Nephron (organoid): Measurements from ENCODE around the gene BDKRB1.

ENCODE experiments used
- H3K27ac Mint-ChIP-seq, 3 experiments: 2 replicates each; pipeline ENCODE4 v1.8.0; 2020; ENCODE audit warnings: mixed read lengths in 3 of 3, mild to moderate bottlenecking in 2 of 3, moderate library complexity in 1 of 3
- H3K27me3 Mint-ChIP-seq: 2 replicates; pipeline ENCODE4 v1.8.0; 2021; ENCODE audit warnings: low read depth, mild to moderate bottlenecking, moderate library complexity, mixed read lengths
- H3K36me3 Mint-ChIP-seq: 2 replicates; pipeline ENCODE4 v1.8.0; 2020; ENCODE audit warnings: low read depth, mixed read lengths
- H3K4me1 Mint-ChIP-seq: 2 replicates; pipeline ENCODE4 v1.8.0; 2020; ENCODE audit warnings: mixed read lengths
- H3K4me3 Mint-ChIP-seq, 3 experiments: 2 replicates each; pipeline ENCODE4 v1.8.0; 2020; ENCODE audit warnings: mild to moderate bottlenecking in 3 of 3, mixed read lengths in 3 of 3, moderate library complexity in 2 of 3
- H3K9me3 Mint-ChIP-seq: 2 replicates; pipeline ENCODE4 v1.8.0; 2020; ENCODE audit warnings: mixed read lengths
- CTCF ChIP-seq, 3 experiments: fragments of 200-600 bp; sonication (generic); IDR thresholded peaks; one replicate each; pipeline ENCODE4 v1.5.0; 2021; ENCODE audit warnings: antibody characterized with exemption in 3 of 3; ENCODE audit not compliant: unreplicated experiment in 3 of 3

Gene BDKRB1

GRCh38 chr14:96227428-96227827 is 28.6 kb upstream of the BDKRB1 start:
- no peak overlapping the region for H3K27ac Mint-ChIP-seq
- peaks cover 6% of the 10 kb centered on the region for H3K9me3 Mint-ChIP-seq
- no peak overlapping the region for H3K4me3 Mint-ChIP-seq
- H3K27me3 Mint-ChIP-seq: peaks cover 4% of the 10 kb centered on the region
- no peak for TF ChIP-seq CTCF (IDR thresholded peaks at IDR 0.05; ENCODE audit: unreplicated experiment in 3 of 3)
- peaks cover 20% of the 10 kb centered on the region for H3K4me1 Mint-ChIP-seq
- no peaks in the 10 kb centered on the region for H3K36me3 Mint-ChIP-seq

- Mint-ChIP-seq H3K4me3 (no peak overlapping the region), H3K9me3 (peaks cover 6% of the 10 kb centered on the region), H3K27me3 (peaks cover 9% of the 10 kb centered on the region), H3K27ac (no peak overlapping the region), H3K36me3 (no peaks in the 10 kb centered on the region), H3K4me1 (peaks cover 26% of the 10 kb centered on the region)
- no peak for TF ChIP-seq CTCF (IDR thresholded peaks at IDR 0.05; ENCODE audit: unreplicated experiment in 3 of 3)
These were observed 26.7 kb upstream of the BDKRB1 start for GRCh38 chr14:96229315-96229714.

- Mint-ChIP-seq H3K27ac (peak overlapping the region in 2 of 3 experiments; percentile 6 to 11), H3K4me1 (peaks cover 16% of the 10 kb centered on the region), H3K4me3 (no peak overlapping the region), H3K27me3 (peaks cover 13% of the 10 kb centered on the region), H3K36me3 (no peaks in the 10 kb centered on the region), H3K9me3 (peaks cover 6% of the 10 kb centered on the region)
- TF ChIP-seq CTCF (IDR thresholded peaks at IDR 0.05; ENCODE audit: unreplicated experiment in 3 of 3): no peak
These were observed 25.0 kb upstream of the BDKRB1 start for GRCh38 chr14:96231056-96231455.

GRCh38 chr14:96231526-96232130 is 24.4 kb upstream of the BDKRB1 start:
- Mint-ChIP-seq H3K4me1 (peaks cover 15% of the 10 kb centered on the region), H3K4me3 (no peak overlapping the region), H3K36me3 (no peaks in the 10 kb centered on the region), H3K27me3 (peaks cover 13% of the 10 kb centered on the region), H3K9me3 (peaks cover 6% of the 10 kb centered on the region), H3K27ac (peak overlapping the region in 2 of 3 experiments; percentile 6 to 11)
- TF ChIP-seq CTCF (IDR thresholded peaks at IDR 0.05; ENCODE audit: unreplicated experiment in 3 of 3): no peak

- peaks cover 15% of the 10 kb centered on the region for H3K4me1 Mint-ChIP-seq
- H3K4me3 Mint-ChIP-seq: no peak overlapping the region
- peaks cover 13% of the 10 kb centered on the region for H3K27me3 Mint-ChIP-seq
- no peak overlapping the region for H3K27ac Mint-ChIP-seq
- H3K36me3 Mint-ChIP-seq: no peaks in the 10 kb centered on the region
- no peak for TF ChIP-seq CTCF (IDR thresholded peaks at IDR 0.05; ENCODE audit: unreplicated experiment in 3 of 3)
- H3K9me3 Mint-ChIP-seq: peaks cover 4% of the 10 kb centered on the region
These were observed 23.5 kb upstream of the BDKRB1 start for GRCh38 chr14:96232506-96232905.

GRCh38 chr14:96233661-96234060 is 22.3 kb upstream of the BDKRB1 start:
- H3K36me3 Mint-ChIP-seq: no peaks in the 10 kb centered on the region
- H3K4me1 Mint-ChIP-seq: peaks cover 15% of the 10 kb centered on the region
- H3K27me3 Mint-ChIP-seq: peaks cover 9% of the 10 kb centered on the region
- no peaks in the 10 kb centered on the region for H3K9me3 Mint-ChIP-seq
- H3K27ac Mint-ChIP-seq: no peak overlapping the region
- TF ChIP-seq CTCF (IDR thresholded peaks at IDR 0.05; ENCODE audit: unreplicated experiment in 3 of 3): no peak
- H3K4me3 Mint-ChIP-seq: no peak overlapping the region
